Hematopoietic multipotent progenitor cell treated with erythropoietin and hydrocortisone succinate and interleukin-3 and kit ligand, for 15 days (in vitro differentiated cells): ENCODE results near the gene LRIG1.

Source experiments
- DNase-seq: peaks from one replicate; pipeline ENCODE4 v3.0.0-alpha.2; 2015; ENCODE audit warnings: low spot score

Gene LRIG1

DNA sequence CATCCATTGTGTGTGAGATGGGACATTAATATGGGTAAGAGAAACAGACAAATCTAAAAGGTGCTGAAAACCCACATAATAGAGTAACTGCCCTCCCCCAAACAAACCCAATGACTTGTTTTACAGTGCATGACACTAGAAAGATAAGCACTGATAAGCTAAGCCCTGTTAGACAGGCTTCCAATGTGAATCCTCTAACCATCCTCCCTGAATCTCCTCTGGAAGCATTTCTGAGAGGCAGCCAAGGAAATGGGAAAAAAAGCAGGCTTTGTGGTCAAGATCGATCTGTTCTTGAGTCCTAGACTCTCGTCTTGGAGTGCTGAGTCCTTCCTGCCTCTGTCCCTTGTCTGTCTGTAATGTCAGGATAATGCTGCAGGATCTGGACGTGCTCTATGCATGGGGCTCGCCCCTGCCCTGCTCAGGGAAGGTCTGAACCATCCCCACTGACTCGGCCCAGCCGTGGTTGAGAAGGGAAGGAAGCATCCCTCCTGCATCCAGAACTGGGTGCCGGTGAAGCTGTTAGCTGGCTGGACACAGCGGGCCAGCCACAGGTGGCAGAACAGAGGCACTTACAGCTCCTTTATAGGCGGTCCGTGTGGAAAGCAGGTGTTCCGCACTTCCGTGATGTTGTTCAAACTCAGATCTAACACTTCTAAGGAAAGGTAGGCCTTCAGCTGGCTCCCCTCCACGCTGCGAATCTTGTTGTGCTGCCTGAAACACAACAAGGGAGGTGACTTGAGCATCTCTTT is 84.1 kb downstream of the LRIG1 start:
- no peak for DNase-seq

DNA sequence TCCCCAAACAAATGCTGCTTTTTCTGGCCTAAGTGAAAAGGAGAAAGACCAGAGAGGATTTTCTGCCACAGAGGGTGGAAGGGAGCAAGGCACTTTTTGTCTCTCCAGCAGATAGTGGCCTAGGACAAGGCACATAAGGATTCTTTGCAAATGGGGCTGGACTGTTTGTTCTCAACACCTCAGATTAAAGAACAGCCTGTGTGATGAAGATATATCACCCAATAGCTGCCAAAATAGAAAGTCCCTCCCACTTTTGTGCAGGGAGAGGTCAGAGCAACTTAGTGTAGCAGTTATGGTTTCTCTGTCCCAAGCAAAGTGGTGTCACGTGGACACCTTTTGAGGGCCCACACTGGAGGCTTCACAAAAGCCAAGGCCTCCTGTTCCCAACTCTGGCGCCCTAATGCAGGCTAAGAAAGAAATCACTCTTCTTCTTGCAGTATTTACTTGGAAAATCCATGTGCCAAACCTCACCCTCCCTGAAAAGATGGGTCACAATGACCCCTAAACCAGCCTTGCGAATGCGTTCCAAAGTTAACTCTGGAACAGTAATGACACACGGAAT is 84.9 kb downstream of the LRIG1 start:
- DNase-seq: no peak

- DNase-seq: no peak
Observed at GRCh38 chr3:66414846-66415245, 86.0 kb downstream of the LRIG1 start.

DNA sequence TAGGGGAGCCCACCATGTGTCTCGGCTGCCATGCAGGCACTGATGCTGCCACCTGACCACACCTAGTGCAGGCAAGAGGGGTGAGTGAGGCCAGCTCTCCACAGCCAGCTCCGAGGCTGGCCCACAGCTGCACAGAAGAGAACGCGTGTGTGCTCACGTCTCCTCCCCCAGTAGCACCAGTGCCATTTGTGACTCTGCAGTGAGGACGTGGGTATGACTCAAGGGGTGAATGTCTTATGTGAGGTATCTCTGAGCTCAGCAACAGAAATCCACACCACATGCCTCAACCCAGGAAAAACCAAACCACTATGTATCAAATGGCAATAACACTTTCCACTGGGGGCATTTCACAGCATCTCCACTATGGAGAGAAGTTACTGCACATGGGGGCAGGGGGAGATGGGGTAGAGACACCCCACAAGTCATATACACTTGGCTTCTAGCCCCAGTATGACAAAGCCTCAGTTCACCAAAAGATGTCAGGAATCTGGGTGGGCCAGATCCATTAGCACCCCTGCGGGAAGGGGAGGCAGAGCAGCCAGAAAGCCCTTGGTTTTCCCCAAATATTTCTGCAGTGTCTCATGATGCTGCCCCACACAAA is 87.6 kb downstream of the LRIG1 start:
- DNase-seq: no peak

- DNase-seq: no peak
Observed at GRCh38 chr3:66411961-66412887, 88.6 kb downstream of the LRIG1 start.

DNA sequence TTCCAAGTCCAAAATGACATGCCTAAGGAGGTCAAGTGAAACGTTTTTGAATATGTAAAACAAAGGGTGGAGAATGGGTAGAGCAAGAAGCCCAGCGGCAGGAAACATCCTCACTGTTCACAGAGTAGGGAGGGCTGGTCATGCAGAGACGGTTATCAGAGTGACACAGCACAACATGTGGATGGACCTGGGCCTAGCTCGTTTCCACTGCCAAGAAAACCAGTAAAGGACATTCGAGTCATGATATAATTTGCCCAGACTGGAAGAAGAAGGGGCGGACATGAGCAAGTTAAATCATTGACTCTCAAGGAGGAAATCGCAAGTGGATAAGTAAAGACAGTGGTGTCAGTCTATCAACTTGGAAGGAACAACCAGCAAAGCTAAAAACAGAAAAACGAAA is 89.3 kb downstream of the LRIG1 start:
- DNase-seq: no peak

DNA sequence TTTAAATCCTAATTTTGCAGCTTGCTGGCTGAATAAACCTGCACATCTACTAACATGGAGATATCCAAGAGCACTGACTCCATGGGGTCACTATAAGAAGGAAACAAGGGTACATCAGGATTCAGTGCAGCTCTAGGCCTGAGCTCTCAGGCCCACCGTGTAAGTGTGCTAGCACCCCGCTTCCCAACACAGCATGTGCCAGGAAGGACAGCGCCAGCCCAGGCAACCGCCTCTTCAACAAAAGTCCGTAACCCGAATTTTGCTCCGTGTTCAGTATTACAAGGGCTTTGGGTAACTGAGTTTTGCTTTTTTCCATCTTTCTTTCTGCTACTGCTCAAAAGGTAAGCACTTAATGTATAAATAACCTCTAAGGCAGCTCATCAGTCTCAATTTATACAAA is 89.8 kb downstream of the LRIG1 start:
- no peak for DNase-seq

GRCh38 chr3:66409771-66410754 is 90.8 kb downstream of the LRIG1 start:
- DNase-seq: no peak

GRCh38 chr3:66407611-66408218 is 93.1 kb downstream of the LRIG1 start:
- DNase-seq: peak; percentile 35

DNA sequence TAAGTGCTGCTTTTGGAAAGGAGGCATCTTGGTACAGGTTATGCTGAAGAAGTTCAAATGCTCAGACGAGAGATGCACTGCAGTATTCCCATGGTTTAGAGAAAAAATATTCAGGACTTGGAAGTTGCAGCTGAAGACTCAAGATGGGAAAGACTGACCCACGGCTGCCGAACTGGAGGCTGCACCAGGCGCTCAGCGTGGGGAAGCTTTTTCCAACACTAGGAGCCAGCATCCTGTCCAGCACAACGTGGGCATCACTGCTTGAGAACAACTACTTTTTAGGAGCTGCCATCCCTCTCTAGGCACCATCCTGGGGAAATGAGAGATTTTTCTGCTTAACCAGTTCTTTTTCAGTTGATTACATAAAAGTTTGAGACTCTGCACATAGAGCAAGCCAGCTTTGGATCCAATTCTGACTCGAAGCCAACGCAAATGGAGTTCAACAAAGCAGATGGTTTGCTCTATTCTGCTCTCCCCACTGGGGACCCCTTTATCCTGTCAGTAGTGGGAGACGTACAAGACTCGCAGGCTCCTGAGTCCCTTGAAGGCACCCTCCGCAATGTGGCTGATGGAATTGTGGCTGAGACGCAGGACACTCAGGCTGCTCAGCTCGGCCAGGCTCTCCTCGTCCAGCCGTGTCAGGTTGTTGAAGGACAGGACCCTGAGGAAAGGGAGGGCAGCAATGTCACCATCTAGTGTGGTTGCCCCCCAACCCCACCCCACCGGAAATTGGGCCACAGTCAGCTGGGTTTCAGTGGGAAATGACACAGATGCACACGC is 93.8 kb downstream of the LRIG1 start:
- DNase-seq: no peak

DNA sequence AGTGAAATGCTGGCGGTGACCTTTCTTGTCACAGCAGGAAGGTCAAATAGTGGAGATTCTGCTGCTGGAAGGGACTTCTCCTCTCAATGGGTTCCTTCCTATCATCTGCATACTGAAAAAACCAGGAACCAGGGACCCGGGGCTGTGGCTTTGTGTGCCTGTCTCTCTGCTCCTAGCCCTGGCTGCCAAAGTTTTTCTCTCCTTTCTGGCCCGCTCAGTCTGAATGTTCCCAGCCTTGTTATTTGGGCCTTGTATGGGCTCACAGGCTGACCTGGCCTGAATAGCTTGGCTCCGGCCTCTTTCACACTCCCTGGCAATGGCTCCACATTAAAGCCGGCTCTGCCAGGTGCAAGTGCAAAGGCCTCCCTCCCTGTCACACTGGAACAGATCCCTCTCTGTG is 94.7 kb downstream of the LRIG1 start:
- DNase-seq: no peak

DNA sequence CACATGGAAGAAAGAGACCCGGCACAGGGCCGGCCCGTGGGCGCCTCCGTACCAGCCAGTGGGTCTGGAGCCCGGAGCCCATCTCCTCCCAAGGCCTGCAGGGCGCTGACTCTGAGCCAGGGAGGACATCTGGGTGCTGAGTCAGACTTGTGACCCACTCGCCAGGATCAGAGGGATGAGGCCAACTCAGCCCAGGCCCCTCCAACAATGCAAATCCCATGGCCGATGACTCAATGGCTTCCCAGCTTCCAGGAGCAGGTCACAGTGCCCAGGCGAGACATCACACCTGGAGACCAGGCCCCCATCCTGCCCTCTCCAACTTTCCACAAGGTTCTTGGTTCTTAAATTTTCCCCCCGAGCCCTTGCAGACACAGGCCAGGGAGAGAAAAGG is 95.1 kb downstream of the LRIG1 start:
- DNase-seq: no peak

- no peak for DNase-seq
Observed at GRCh38 chr3:66404903-66405700, 95.7 kb downstream of the LRIG1 start.

GRCh38 chr3:66404197-66404596 is 96.6 kb downstream of the LRIG1 start:
- DNase-seq: no peak

DNA sequence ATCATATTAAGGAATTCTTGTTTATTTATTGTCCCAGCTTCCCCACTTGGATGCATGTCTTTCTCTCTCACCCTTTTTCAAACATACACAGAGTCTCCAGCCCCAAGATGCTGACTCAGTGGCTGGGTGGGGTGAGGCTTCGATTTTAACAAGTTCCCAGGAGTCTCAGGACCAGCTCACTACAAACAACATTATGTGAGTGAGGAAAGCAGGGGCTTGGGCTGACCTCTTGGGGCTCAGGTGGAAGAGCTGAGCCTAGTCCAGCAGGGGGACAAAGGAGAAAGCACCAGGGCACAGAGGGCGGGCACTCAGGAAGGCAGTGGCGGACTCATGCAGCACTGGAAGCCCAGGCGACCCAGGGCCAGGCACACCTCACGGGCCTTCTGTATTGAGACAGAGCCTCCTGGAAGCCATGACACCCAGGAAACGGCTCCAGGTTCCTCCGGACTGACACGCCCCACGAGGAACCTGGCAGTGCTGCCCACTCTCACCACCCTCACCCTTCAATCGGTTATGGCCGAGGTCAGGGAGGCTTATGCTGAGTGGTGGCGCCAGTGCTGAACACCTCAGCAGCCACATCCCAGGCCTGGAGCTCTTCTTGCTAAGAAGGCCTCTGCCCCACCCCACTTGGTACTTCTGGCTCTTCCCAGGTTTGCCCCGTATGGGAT is 97.4 kb downstream of the LRIG1 start:
- DNase-seq: no peak

- no peak for DNase-seq
Observed at GRCh38 chr3:66402596-66403290, 98.1 kb downstream of the LRIG1 start.

GRCh38 chr3:66401675-66402491 is 98.9 kb downstream of the LRIG1 start:
- no peak for DNase-seq
